ENCODE measurements around the gene ANKRD17. TPM values are rescaled to one million over a fixed set of nuclear protein-coding genes. Genes with fewer than 3 reads are reported as not detected.
A peak's percentile ranks its signal among the peaks of the same experiment; 100 is the strongest.

ANKRD17 gene
- total and polyA plus RNA-seq, 7 donors: 6.0 to 55.1 (median 41.1) TPM

- intact Hi-C loops (cut with DNase I): loop anchor here (10.0 kb wide), 1 partner anchor 49 kb away; no protein-coding TSS in a partner anchor
- TF ChIP-seq EP300 (IDR thresholded peaks at IDR 0.05) (no peak), POLR2AphosphoS5 (IDR thresholded peaks at IDR 0.05) (no peak), POLR2A (IDR thresholded peaks at IDR 0.05) (no peak), CTCF (IDR thresholded peaks at IDR 0.05) (no peak)
- WGBS, 2 donors: 38 to 46% methylated on average over 6 of the region's 6 CpGs
- Histone ChIP-seq H3K27ac (peak overlapping the region in 1 of 4 donors; percentile 9), H3K4me3 (no peak overlapping the region), H3K9me3 (no peaks in the 10 kb centered on the region), H3K4me1 (peaks cover 0 to 5% (median 0%) of the 10 kb centered on the region in 4 donors), H3K36me3 (peaks cover 13 to 57% (median 20%) of the 10 kb centered on the region in 4 donors), H3K27me3 (no peaks in the 10 kb centered on the region)
- no peak for DNase-seq
These were observed 172.3 kb downstream of the ANKRD17 start for GRCh38 chr4:73086095-73086868.

GRCh38 chr4:73080789-73081188 lies 177.8 kb downstream of the ANKRD17 start:
- DNase-seq: no peak
- Histone ChIP-seq H3K9me3 (no peaks in the 10 kb centered on the region), H3K27me3 (no peaks in the 10 kb centered on the region), H3K4me3 (no peak overlapping the region), H3K4me1 (no peaks in the 10 kb centered on the region), H3K36me3 (peaks cover 0 to 82% (median 22%) of the 10 kb centered on the region in 4 donors), H3K27ac (no peak overlapping the region)
- TF ChIP-seq POLR2A (IDR thresholded peaks at IDR 0.05) (no peak), POLR2AphosphoS5 (IDR thresholded peaks at IDR 0.05) (no peak), CTCF (IDR thresholded peaks at IDR 0.05) (no peak), EP300 (IDR thresholded peaks at IDR 0.05) (no peak)
- WGBS, 2 donors: 85 to 88% methylated on average over 3 of the region's 3 CpGs
- intact Hi-C loops (cut with DNase I): loop anchor here (10.0 kb wide), 1 partner anchor 54 kb away; no protein-coding TSS in a partner anchor

GRCh38 chr4:73075832-73076231 lies 182.8 kb downstream of the ANKRD17 start:
- no peaks in the 10 kb centered on the region for H3K27me3 ChIP-seq
- H3K9me3 ChIP-seq: no peaks in the 10 kb centered on the region
- WGBS, 2 donors: 80 to 85% methylated on average over 3 of the region's 3 CpGs
- H3K4me3 ChIP-seq: no peak overlapping the region
- H3K36me3 ChIP-seq: peaks cover 0 to 70% (median 19%) of the 10 kb centered on the region in 4 donors
- DNase-seq: no peak
- no peak for TF ChIP-seq POLR2AphosphoS5 (IDR thresholded peaks at IDR 0.05)
- no peak for TF ChIP-seq EP300 (IDR thresholded peaks at IDR 0.05)
- TF ChIP-seq POLR2A (IDR thresholded peaks at IDR 0.05): no peak
- TF ChIP-seq CTCF (IDR thresholded peaks at IDR 0.05): no peak
- H3K27ac ChIP-seq: no peak overlapping the region
- H3K4me1 ChIP-seq: no peaks in the 10 kb centered on the region
- intact Hi-C loops (cut with DNase I): no loop called here

- no peak for DNase-seq
- Histone ChIP-seq H3K4me1 (peaks cover 0 to 34% (median 21%) of the 10 kb centered on the region in 4 donors), H3K9me3 (no peaks in the 10 kb centered on the region), H3K36me3 (peaks cover 0 to 21% (median 0%) of the 10 kb centered on the region in 4 donors), H3K27me3 (no peaks in the 10 kb centered on the region), H3K4me3 (peak overlapping the region; percentile 64 to 87 (median 76)), H3K27ac (peak overlapping the region; percentile 92 to 97 (median 94))
- no peak for TF ChIP-seq EP300 (IDR thresholded peaks at IDR 0.05)
- TF ChIP-seq POLR2A (IDR thresholded peaks at IDR 0.05): no peak
- no peak for TF ChIP-seq POLR2AphosphoS5 (IDR thresholded peaks at IDR 0.05)
- TF ChIP-seq CTCF (IDR thresholded peaks at IDR 0.05): no peak
- intact Hi-C loops (cut with DNase I): no loop called here
- 2 to 6% methylated on average over 9 of the region's 9 CpGs for WGBS, 2 donors
These were observed 188.6 kb downstream of the ANKRD17 start for GRCh38 chr4:73070074-73070390.

Data from sigmoid colon (tissue), 7 donors.